GM12892 (cell line): ENCODE data around the gene NSL1.

Experiments
- POLR2A ChIP-seq: IDR thresholded peaks from 2 replicates; pipeline ENCODE4 v1.6.1; 2011; ENCODE audit warnings: low read depth, low read length, control low read depth
- POLR2AphosphoS5 ChIP-seq: IDR thresholded peaks from 2 replicates; pipeline ENCODE4 v1.6.1; 2011; ENCODE audit warnings: low read depth, low read length, control low read depth
- TAF1 ChIP-seq: IDR thresholded peaks from 2 replicates; pipeline ENCODE4 v1.6.1; 2011; ENCODE audit warnings: low read depth, mild to moderate bottlenecking, control low read depth, low read length, borderline replicate concordance

DNA sequence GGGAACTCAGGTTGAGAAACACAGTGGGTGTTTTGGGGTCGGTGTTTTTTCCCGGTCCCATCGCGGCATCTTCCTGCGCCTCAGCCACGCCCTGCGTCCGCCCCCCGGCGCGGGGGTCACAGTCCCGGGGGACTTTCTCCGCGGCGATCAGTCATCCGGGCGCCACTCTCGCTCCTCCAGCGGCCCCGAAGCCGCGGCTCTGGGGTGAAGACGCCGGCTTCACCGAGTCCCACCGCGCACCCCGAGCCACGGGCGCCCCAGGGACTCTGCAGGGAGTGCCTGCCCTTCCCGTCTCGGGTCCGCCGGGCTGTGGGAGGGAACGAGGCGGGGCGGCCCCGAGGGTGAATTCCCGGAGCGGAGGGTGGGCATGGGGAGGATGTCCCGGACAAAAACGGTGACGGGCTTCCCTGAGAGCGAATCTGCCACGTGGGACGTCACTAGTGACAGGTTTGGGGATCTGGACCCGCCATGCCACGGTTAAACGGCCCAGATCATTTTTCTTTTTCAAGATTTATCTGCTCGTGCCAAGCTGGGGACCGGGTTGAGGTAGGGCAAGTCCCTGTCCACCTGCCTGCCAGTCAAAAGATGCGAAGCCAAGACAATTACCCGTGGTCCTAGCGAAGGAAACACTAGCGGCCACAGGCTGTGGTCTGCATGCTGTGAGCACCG lies 91.2 kb downstream of the NSL1 start:
- no peak for TF ChIP-seq POLR2A
- no peak for TF ChIP-seq POLR2AphosphoS5
- no peak for TF ChIP-seq TAF1
